Measurements from ENCODE around the gene SORCS1. TPM values are rescaled to one million over a fixed set of nuclear protein-coding genes. Genes with fewer than 3 reads are reported as not detected.

SORCS1 gene
- polyA plus RNA-seq, 3 donors: 0.09 TPM; not detected in 2

DNA sequence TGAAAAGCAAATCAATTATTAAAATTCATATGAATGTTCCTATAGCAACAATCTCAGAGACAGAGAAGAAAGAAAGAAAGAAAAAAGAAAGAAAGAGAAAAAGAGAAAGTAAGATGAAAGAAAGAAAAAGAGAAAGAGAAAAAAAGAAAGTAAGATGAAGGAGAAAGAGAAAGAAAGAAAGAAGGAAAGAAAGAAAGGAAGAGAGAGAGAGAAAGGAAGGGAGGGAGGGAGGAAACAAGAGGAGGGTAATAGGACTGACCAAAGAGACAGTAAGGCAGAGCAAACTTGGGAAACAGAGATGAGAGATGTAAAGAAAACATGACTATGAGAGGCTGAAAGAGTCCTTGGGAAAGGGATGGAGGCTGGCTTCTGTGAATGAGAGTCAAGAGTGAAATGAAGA, 458.4 kb downstream of the SORCS1 start:
- H3K27ac ChIP-seq (ENCODE audit: low read depth in 1 of 2, low read length in 2 of 2): no peak overlapping the region
- H3K36me3 ChIP-seq (replicated peaks in 1 of 2; ENCODE audit: control insufficient read depth in 1 of 2, insufficient read depth in 2 of 2, low read length in 2 of 2): no peaks in the 10 kb centered on the region
- H3K36me3 Mint-ChIP-seq: no peaks in the 10 kb centered on the region
- no peak overlapping the region for H3K4me3 ChIP-seq (replicated peaks in 1 of 3; ENCODE audit: low read depth in 2 of 3, low read length in 3 of 3)
- intact Hi-C loops (cut with micrococcal nuclease): loop anchor here (5.0 to 10.0 kb wide), 3 partner anchors 1109 to 1839 kb away; no protein-coding TSS in a partner anchor
- H3K4me2 ChIP-seq (replicated peaks; ENCODE audit: extremely low read depth, low read length, poor library complexity, severe bottlenecking): no peak overlapping the region
- TF ChIP-seq, protein P1, sequence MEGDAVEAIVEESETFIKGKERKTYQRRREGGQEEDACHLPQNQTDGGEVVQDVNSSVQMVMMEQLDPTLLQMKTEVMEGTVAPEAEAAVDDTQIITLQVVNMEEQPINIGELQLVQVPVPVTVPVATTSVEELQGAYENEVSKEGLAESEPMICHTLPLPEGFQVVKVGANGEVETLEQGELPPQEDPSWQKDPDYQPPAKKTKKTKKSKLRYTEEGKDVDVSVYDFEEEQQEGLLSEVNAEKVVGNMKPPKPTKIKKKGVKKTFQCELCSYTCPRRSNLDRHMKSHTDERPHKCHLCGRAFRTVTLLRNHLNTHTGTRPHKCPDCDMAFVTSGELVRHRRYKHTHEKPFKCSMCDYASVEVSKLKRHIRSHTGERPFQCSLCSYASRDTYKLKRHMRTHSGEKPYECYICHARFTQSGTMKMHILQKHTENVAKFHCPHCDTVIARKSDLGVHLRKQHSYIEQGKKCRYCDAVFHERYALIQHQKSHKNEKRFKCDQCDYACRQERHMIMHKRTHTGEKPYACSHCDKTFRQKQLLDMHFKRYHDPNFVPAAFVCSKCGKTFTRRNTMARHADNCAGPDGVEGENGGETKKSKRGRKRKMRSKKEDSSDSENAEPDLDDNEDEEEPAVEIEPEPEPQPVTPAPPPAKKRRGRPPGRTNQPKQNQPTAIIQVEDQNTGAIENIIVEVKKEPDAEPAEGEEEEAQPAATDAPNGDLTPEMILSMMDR (IDR thresholded peaks at IDR 0.05): no peak
- no peak overlapping the region for H2AFZ ChIP-seq (ENCODE audit: insufficient read depth, low read depth, low read length, poor library complexity, severe bottlenecking)
- H3K9me3 Mint-ChIP-seq: no peaks in the 10 kb centered on the region
- H3K9ac ChIP-seq (ENCODE audit: insufficient read depth, low read length, poor library complexity, severe bottlenecking): no peak overlapping the region
- no peaks in the 10 kb centered on the region for H3K79me2 ChIP-seq (ENCODE audit: insufficient read depth, low read length)
- no peak for DNase-seq
- H3K27me3 ChIP-seq (ENCODE audit: control insufficient read depth in 2 of 2, insufficient read depth in 2 of 2, low read length in 2 of 2): peaks cover 0 to 3% of the 10 kb centered on the region in 2 donors
- no peaks in the 10 kb centered on the region for H3K4me1 ChIP-seq (ENCODE audit: control insufficient read depth in 1 of 2, insufficient read depth in 2 of 2, low read length in 2 of 2)
- H3K4me1 Mint-ChIP-seq: no peaks in the 10 kb centered on the region
- no peaks in the 10 kb centered on the region for H4K20me1 ChIP-seq (ENCODE audit: insufficient read depth, low read length)
- peaks cover 1 to 2% (median 1%) of the 10 kb centered on the region in 3 donors for H3K27me3 Mint-ChIP-seq (ENCODE audit: low read depth in 3 of 3)
- H3K27ac Mint-ChIP-seq: no peak overlapping the region
- H3K4me3 Mint-ChIP-seq: no peak overlapping the region
- no peaks in the 10 kb centered on the region for H3K9me3 ChIP-seq (replicated peaks in 1 of 2; ENCODE audit: control insufficient read depth in 1 of 2, insufficient read depth in 1 of 2, low read length in 2 of 2)

DNA sequence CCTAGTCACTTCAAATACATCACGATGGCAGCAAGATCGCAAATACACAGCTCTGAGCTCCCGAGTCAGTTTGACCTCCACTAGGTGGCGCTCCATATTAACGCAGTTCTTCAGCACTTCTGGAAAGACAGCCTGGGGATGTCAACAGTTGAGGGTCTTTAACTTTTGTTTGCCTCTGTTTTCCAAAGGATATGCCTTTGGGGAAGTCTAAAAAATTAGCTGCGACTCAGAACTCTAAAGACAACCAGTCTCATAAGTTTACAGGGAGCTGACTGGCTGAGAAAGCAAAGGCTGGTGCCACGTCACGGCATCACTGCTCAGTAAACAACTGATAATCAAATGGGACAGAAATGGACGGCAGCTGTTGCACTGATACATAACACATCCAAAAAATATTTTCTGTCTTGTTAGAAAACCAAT, 458.8 kb downstream of the SORCS1 start:
- Mint-ChIP-seq H3K27me3 (ENCODE audit: low read depth in 3 of 3) (peaks cover 1 to 2% (median 1%) of the 10 kb centered on the region in 3 donors), H3K9me3 (no peaks in the 10 kb centered on the region), H3K4me3 (no peak overlapping the region), H3K27ac (no peak overlapping the region), H3K36me3 (no peaks in the 10 kb centered on the region), H3K4me1 (no peaks in the 10 kb centered on the region)
- Histone ChIP-seq H3K27ac (ENCODE audit: low read depth in 1 of 2, low read length in 2 of 2) (no peak overlapping the region), H3K9ac (ENCODE audit: insufficient read depth, low read length, poor library complexity, severe bottlenecking) (no peak overlapping the region), H4K20me1 (ENCODE audit: insufficient read depth, low read length) (no peaks in the 10 kb centered on the region), H2AFZ (ENCODE audit: insufficient read depth, low read depth, low read length, poor library complexity, severe bottlenecking) (no peak overlapping the region), H3K9me3 (replicated peaks in 1 of 2; ENCODE audit: control insufficient read depth in 1 of 2, insufficient read depth in 1 of 2, low read length in 2 of 2) (no peaks in the 10 kb centered on the region), H3K27me3 (ENCODE audit: control insufficient read depth in 2 of 2, insufficient read depth in 2 of 2, low read length in 2 of 2) (peaks cover 0 to 3% of the 10 kb centered on the region in 2 donors), H3K36me3 (replicated peaks in 1 of 2; ENCODE audit: control insufficient read depth in 1 of 2, insufficient read depth in 2 of 2, low read length in 2 of 2) (no peaks in the 10 kb centered on the region), H3K4me3 (replicated peaks in 1 of 3; ENCODE audit: low read depth in 2 of 3, low read length in 3 of 3) (no peak overlapping the region), H3K4me1 (ENCODE audit: control insufficient read depth in 1 of 2, insufficient read depth in 2 of 2, low read length in 2 of 2) (no peaks in the 10 kb centered on the region), H3K79me2 (ENCODE audit: insufficient read depth, low read length) (no peaks in the 10 kb centered on the region), H3K4me2 (replicated peaks; ENCODE audit: extremely low read depth, low read length, poor library complexity, severe bottlenecking) (no peak overlapping the region)
- TF ChIP-seq, protein P1 (IDR thresholded peaks at IDR 0.05): peak; percentile 87
- DNase-seq: peak; percentile 11 to 39 (median 32)
- intact Hi-C loops (cut with micrococcal nuclease): loop anchor here (5.0 to 10.0 kb wide), 3 partner anchors 1109 to 1839 kb away; no protein-coding TSS in a partner anchor
- WGBS (ENCODE audit: insufficient coverage): 0% methylated on average over 2 of the region's 9 CpGs

Measured in CD14-positive monocyte (primary cell).